ENCODE measurements around the gene SORCS2. TPM values are rescaled to one million over a fixed set of nuclear protein-coding genes. Genes with fewer than 3 reads are reported as not detected.

The SORCS2 gene
- total RNA-seq, 1 donor from 2014 or later = 1.7 TPM

GRCh38 chr4:7222521-7222920 is 30.2 kb downstream of the SORCS2 start:
- DNase-seq (ENCODE audit: low spot score) = no peak

DNA sequence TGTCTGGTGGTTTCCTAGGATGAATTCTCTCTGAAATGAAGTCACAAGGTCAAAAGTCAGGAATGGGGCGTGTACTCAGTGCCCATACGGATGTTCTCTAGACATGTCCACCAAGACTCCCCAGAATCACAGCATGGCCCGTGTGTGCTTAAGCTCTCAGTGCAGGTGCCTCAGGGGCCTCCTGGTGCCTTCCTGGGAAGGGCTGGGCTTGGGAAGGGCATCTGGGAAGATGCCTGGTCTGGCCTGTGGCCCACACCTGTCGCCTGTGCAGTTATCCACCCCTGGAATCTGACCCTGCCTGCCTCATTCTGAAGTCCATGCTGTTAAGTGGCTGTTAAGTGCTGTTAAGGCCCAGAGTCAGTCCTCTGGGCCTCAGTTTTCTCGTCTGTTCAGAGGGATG is 31.2 kb downstream of the SORCS2 start:
- DNase-seq (ENCODE audit: low spot score) = no peak

GRCh38 chr4:7224001-7224400 is 31.7 kb downstream of the SORCS2 start:
- DNase-seq (ENCODE audit: low spot score) = no peak

DNA sequence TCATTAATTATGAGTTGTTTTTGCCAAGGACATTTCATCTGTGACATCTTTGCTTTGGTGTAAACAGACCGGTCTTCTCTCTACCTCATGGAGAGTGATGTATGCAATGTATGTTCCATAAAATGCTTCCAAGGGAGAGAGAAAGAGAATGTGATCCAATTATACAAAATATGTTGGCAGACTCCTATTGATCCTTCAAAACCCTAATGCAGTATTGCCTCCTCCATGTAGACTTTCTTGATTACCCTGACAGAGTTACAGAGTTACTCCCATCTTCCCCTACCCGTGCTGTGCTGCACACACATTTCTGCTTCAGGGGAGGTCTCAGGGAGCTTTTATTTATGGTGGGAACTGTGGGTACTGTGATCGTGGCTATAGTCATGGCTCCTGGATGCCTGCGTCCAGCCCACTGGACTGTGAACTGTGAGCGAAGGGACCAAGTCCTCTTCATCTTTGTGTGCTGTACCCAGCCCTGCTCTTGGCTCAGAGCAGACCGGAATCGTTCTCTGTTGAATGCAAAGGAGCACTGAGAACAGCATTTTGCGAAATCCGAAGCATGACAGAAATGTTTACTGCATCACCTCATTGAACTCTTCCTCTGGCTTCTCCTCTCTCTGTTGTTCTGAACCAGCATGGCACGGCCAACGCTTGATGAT is 32.7 kb downstream of the SORCS2 start:
- DNase-seq (ENCODE audit: low spot score) = no peak

- DNase-seq (ENCODE audit: low spot score) = no peak
Measured at GRCh38 chr4:7226439-7226838, 34.1 kb downstream of the SORCS2 start.

DNA sequence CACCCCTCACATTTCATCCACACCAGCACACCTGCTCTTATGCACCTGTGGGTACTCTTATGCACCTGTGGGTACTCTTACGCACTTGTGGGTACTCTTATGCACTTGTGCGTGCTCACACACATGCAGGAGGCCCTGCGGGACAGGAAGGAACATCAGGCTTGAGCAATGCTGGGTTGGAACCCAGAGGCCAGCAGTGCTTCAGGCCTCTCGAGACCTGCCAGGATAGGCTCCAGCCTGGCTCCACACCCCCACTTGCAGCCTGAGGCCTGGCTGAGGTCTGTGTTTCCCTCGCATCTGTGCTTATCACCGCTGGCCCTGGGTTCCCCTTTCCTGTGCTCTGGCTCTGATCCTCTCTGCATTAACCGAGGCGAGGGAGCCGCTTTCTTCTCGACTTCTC is 34.7 kb downstream of the SORCS2 start:
- no peak for DNase-seq (ENCODE audit: low spot score)

GRCh38 chr4:7228734-7229133 is 36.4 kb downstream of the SORCS2 start:
- DNase-seq (ENCODE audit: low spot score) = no peak

GRCh38 chr4:7232061-7232650 is 39.8 kb downstream of the SORCS2 start:
- DNase-seq (ENCODE audit: low spot score) = no peak

DNA sequence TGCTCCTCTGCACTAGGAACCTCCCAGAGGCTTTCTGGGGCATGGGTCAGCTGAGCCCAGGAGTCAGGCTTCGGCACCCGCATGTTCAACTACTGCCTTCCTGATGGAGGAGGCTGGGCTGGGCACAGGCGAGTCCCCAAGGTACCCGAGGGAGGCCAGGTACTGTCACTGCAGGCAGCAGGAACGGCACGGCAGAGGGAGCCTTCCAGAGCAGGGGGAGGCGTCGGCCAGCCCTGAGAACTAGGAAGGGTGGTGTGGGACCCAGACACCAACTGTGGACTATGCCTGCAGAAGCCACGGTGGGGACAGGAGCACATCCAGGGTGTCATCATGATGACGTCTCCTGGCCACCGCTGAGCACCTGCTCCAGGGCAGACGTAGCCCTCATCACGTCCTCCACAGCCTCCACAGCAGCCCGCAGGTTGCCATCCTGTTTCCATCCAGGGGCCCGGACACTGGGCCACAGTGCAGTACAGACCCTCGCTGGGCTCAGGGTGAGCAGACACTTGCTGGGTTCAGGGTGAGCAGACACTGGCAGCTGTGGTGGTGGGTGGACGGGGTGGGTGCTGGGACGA is 40.8 kb downstream of the SORCS2 start:
- no peak for DNase-seq (ENCODE audit: low spot score)

GRCh38 chr4:7233601-7234000 is 41.3 kb downstream of the SORCS2 start:
- no peak for DNase-seq (ENCODE audit: low spot score)

DNA sequence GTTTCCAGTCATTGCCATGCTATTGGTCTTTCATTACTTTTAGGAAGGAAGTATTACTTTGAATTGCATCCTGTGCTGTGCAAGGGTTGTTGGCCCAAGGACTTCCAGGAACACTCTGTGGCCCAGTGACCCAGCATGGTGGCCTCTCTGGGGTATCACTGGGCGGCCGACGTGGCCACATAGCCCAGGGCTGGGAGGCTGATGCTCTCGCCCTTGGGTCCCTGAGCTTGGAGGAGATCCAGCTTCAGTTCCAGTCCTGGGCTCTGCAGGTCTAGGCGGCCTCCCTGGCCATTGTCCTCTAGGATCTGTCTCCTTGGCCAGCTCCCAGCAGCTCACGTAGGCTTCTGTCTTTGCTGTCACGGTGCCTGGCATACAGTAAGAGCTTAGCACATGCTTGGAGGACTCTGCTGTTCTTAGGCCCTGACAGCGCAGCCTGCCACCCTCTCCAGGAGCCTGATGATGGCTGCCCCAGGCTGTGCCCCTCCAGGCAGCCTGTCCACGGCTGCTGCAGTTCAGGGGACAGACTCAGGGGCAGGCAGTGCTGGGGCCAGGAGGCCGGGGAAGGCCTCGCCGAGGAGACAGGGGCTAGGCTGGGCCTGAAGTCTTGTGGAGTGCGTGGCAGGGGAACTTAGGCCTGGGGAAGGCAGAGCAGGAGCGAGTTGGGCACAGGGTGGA is 42.2 kb downstream of the SORCS2 start:
- DNase-seq (ENCODE audit: low spot score) = no peak

- DNase-seq (ENCODE audit: low spot score) = no peak
Measured at GRCh38 chr4:7235030-7235380, 42.7 kb downstream of the SORCS2 start.

- DNase-seq (ENCODE audit: low spot score) = no peak
Measured at GRCh38 chr4:7236847-7237246, 44.5 kb downstream of the SORCS2 start.

DNA sequence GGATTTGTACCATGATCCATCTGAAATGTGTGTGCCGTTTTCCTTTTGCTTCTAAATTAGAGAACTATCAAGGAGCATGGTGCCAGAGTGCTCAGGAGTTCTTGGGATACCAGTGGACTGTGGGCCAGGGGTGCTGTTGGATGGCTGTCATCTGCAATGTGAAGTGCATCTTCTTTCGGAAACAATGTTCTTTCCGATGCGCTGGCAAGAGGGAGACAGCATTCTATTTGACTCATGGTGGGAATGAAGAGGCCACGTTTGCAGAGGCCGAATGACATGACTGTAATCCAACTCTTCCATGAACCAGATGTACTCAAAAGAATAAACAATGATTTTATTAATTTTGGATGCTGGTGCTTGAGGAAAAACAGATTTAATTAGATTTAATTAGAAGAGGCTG is 45.5 kb downstream of the SORCS2 start:
- DNase-seq (ENCODE audit: low spot score) = no peak

GRCh38 chr4:7238300-7238960 is 46.1 kb downstream of the SORCS2 start:
- no peak for DNase-seq (ENCODE audit: low spot score)

DNA sequence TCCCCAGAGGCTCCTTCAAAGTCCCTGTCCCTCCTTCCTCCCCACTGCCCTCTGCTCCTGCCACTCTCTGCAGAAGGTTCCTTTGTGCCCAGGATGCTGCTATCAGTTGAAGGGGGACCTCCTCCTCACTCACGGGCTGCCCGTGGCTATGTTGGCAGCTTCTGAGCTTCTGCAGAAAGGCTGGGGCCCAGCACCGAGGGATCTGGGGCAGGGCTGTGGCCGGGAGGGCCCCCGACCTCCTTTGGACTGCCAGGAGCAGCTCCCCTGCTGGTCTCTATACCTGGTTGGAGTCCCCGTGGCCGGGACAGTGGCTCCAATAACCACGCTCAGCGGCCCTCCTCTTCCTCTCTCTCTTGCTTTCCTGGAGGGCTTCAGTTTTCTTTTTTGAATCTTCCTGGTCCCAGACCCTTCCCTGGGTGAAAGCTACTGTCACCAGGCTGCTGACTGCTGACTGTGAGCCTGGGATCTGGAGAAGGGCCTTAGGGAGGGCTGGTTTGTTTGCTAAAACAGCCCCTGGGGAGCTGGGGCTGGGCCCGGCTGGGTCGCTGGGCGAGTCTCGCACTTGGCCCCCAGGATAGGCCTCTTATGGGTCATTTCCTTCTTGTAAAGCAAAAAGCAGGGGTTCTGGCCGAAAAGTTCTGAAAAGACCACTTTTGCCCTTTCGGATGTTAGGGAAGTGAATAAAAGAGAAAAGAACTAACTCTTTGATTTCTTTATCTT is 46.9 kb downstream of the SORCS2 start:
- DNase-seq (ENCODE audit: low spot score) = no peak

GRCh38 chr4:7239844-7240243 is 47.5 kb downstream of the SORCS2 start:
- DNase-seq (ENCODE audit: low spot score) = no peak

DNA sequence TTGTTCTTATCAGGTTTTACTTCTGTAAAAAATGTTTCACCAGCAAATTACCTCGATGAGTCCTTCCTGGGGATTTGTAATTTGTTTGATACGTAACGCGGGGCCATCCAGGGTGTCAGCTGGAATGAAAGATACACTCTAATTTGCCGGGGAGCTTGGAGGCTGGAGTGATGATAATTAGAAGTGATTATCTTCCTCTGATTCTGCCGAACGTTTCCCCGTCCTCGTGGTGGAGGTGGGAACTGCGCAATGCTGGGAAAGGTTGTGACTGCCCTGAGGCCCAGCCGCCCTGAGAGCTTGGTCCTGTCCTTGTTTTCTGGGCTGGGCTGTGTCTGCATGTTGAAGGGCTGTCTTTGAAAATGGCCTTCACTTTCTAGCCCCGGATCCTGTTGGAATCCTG is 48.0 kb downstream of the SORCS2 start:
- DNase-seq (ENCODE audit: low spot score) = no peak

- DNase-seq (ENCODE audit: low spot score) = no peak
Measured at GRCh38 chr4:7241597-7242125, 49.3 kb downstream of the SORCS2 start.

GRCh38 chr4:7242766-7243165 is 50.4 kb downstream of the SORCS2 start:
- DNase-seq (ENCODE audit: low spot score) = no peak

- DNase-seq (ENCODE audit: low spot score) = no peak
Measured at GRCh38 chr4:7243609-7244330, 51.4 kb downstream of the SORCS2 start.

Measured in mucosa of gallbladder (tissue), 1 donor.